Measurements from ENCODE around the gene EIF6. TPM values are rescaled to one million over a fixed set of nuclear protein-coding genes. Genes with fewer than 3 reads are reported as not detected.

Gene EIF6
- polyA plus RNA-seq, 3 donors: 94.3 to 222 (median 190) TPM

DNA sequence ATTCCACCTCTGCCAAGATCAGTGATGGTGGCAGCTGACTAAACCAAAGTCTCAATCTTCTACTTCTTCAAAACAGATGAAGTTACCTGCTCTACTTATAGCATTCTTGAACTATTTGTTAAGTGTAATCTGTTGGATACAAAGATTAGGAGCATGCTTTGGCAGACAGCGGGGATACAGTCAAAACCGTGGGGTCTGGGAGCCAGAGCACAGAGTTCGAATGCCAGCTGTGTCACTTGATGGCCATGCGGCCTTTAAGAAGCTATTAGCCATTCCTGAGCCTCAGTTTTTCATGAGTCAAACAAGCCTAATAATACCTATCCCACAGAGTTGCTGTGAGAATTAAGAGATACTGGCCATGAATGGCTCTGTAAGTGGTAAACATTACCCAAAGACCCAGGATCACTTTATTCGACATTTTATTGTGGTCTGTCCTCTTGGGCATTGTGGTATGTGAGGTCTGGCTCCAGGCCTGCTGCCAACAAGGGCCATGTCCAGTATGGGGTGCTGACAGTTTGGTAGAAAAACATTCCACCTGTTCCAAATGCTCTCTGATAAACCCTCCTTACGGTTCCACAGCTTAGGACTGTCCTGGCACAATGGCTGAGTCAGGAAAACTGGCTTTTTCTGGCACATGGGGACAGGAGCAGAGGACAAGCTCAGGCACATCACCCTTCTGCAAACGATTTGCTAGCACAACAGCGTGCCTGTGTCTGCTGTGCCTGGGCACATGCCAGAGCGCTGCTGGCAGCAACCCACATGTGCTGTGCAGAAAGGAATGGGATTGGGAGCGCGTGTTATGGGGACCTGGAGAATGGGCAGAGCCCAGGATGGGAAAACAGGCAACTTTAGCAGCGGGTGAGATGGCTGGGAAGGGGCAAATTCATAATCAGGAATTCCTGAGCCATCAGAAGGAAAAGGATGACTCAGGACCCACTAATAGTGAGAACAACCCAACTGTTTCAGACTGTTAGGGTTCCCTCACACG, 23.4 kb upstream of the EIF6 start:
- H3K9me3 Mint-ChIP-seq: no peaks in the 10 kb centered on the region
- no peak for TF ChIP-seq CTCF (IDR thresholded peaks at IDR 0.05)

DNA sequence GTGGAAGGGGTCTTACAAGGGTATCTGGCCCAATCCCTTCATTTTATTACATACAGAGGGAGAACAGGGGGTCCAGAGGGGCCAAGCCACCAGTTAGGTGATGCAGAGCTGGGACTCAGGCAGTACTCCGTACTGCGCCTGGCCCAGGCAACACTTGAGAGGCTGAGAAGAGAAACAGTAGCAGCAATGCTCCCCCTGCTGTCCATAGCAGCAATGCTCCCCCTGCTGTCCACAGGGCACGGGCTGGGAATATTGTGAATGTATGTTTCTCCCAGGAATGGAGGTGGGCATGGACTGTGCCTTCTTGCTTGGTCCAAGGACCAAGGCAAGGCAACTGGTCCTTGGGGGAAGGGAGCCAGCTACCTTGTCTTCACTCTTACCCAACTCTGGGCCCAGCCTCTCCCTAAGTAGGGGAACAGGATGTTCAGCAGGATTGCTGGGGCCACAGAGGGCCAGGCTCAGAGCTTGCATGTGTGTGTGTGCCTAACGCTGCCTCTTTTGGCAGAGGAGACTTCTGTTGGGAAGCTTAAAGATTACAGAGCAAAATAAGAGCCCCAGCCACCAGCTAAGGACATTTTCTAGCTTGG, 22.5 kb upstream of the EIF6 start:
- no peaks in the 10 kb centered on the region for H3K27me3 ChIP-seq (ENCODE audit: control insufficient read depth in 2 of 2, insufficient read depth in 2 of 2, low read length in 2 of 2)
- Mint-ChIP-seq H3K27me3 (ENCODE audit: low read depth in 3 of 3) (peaks cover 0 to 4% (median 0%) of the 10 kb centered on the region in 3 donors), H3K27ac (peak overlapping the region in 2 of 7 donors; percentile 22 to 47), H3K4me1 (peaks cover 8% of the 10 kb centered on the region), H3K9me3 (no peaks in the 10 kb centered on the region), H3K36me3 (peaks cover 33 to 45% of the 10 kb centered on the region in 2 donors), H3K4me3 (no peak overlapping the region)
- no peaks in the 10 kb centered on the region for H3K79me2 ChIP-seq (ENCODE audit: insufficient read depth, low read length)
- H4K20me1 ChIP-seq (ENCODE audit: insufficient read depth, low read length): no peaks in the 10 kb centered on the region
- H3K9me3 ChIP-seq (replicated peaks in 1 of 2; ENCODE audit: control insufficient read depth in 1 of 2, insufficient read depth in 1 of 2, low read length in 2 of 2): no peaks in the 10 kb centered on the region
- no peak overlapping the region for H3K4me2 ChIP-seq (replicated peaks; ENCODE audit: extremely low read depth, low read length, poor library complexity, severe bottlenecking)
- intact Hi-C loops (cut with micrococcal nuclease): loop anchor here in 1 of 2 donors (10.0 kb wide), 1 partner anchor 138 kb away; no protein-coding TSS in a partner anchor
- H3K9ac ChIP-seq (ENCODE audit: insufficient read depth, low read length, poor library complexity, severe bottlenecking): no peak overlapping the region
- TF ChIP-seq CTCF (IDR thresholded peaks at IDR 0.05): peak; percentile 61
- no peak overlapping the region for H3K27ac ChIP-seq (ENCODE audit: low read depth in 1 of 2, low read length in 2 of 2)
- peaks cover 2 to 51% of the 10 kb centered on the region in 2 donors for H3K36me3 ChIP-seq (replicated peaks in 1 of 2; ENCODE audit: control insufficient read depth in 1 of 2, insufficient read depth in 2 of 2, low read length in 2 of 2)
- peak in 1 of 3 donors; percentile 13 for DNase-seq
- WGBS (ENCODE audit: insufficient coverage): 53% methylated on average over 3 of the region's 4 CpGs
- H3K4me1 ChIP-seq (ENCODE audit: control insufficient read depth in 1 of 2, insufficient read depth in 2 of 2, low read length in 2 of 2): no peaks in the 10 kb centered on the region
- H2AFZ ChIP-seq (ENCODE audit: insufficient read depth, low read depth, low read length, poor library complexity, severe bottlenecking): no peak overlapping the region
- no peak overlapping the region for H3K4me3 ChIP-seq (replicated peaks in 1 of 3; ENCODE audit: low read depth in 2 of 3, low read length in 3 of 3)

More for the DNA sequence above, 23.4 kb upstream of the EIF6 start:
- no peak overlapping the region for H3K27ac ChIP-seq (ENCODE audit: low read depth in 1 of 2, low read length in 2 of 2)
- peaks cover 4 to 48% of the 10 kb centered on the region in 2 donors for H3K36me3 ChIP-seq (replicated peaks in 1 of 2; ENCODE audit: control insufficient read depth in 1 of 2, insufficient read depth in 2 of 2, low read length in 2 of 2)
- WGBS (ENCODE audit: insufficient coverage): 98% methylated on average over 8 of the region's 13 CpGs
- H3K4me2 ChIP-seq (replicated peaks; ENCODE audit: extremely low read depth, low read length, poor library complexity, severe bottlenecking): no peak overlapping the region
- no peaks in the 10 kb centered on the region for H3K9me3 ChIP-seq (replicated peaks in 1 of 2; ENCODE audit: control insufficient read depth in 1 of 2, insufficient read depth in 1 of 2, low read length in 2 of 2)
- peak overlapping the region in 3 of 7 donors; percentile 17 to 55 (median 22) for H3K27ac Mint-ChIP-seq
- peaks cover 0 to 4% (median 0%) of the 10 kb centered on the region in 3 donors for H3K27me3 Mint-ChIP-seq (ENCODE audit: low read depth in 3 of 3)
- no peaks in the 10 kb centered on the region for H4K20me1 ChIP-seq (ENCODE audit: insufficient read depth, low read length)
- no peak overlapping the region for H2AFZ ChIP-seq (ENCODE audit: insufficient read depth, low read depth, low read length, poor library complexity, severe bottlenecking)
- H3K9ac ChIP-seq (ENCODE audit: insufficient read depth, low read length, poor library complexity, severe bottlenecking): no peak overlapping the region
- H3K36me3 Mint-ChIP-seq: peaks cover 35 to 49% of the 10 kb centered on the region in 2 donors
- H3K4me3 Mint-ChIP-seq: no peak overlapping the region
- H3K4me1 ChIP-seq (ENCODE audit: control insufficient read depth in 1 of 2, insufficient read depth in 2 of 2, low read length in 2 of 2): no peaks in the 10 kb centered on the region
- H3K4me3 ChIP-seq (replicated peaks in 1 of 3; ENCODE audit: low read depth in 2 of 3, low read length in 3 of 3): no peak overlapping the region
- DNase-seq: no peak
- no peaks in the 10 kb centered on the region for H3K27me3 ChIP-seq (ENCODE audit: control insufficient read depth in 2 of 2, insufficient read depth in 2 of 2, low read length in 2 of 2)
- H3K79me2 ChIP-seq (ENCODE audit: insufficient read depth, low read length): no peaks in the 10 kb centered on the region
- intact Hi-C loops (cut with micrococcal nuclease): loop anchor here in 1 of 2 donors (10.0 kb wide), 1 partner anchor 137 kb away; no protein-coding TSS in a partner anchor
- H3K4me1 Mint-ChIP-seq: peaks cover 14% of the 10 kb centered on the region
